Superior temporal gyrus (tissue), 1 donor: Measurements from ENCODE around the gene FOXP1.

ENCODE experiments used
- DNase-seq: peaks from one replicate; pipeline ENCODE4 v3.0.0-alpha.2; 2016; ENCODE audit errors: extremely low spot score

FOXP1 gene

DNA sequence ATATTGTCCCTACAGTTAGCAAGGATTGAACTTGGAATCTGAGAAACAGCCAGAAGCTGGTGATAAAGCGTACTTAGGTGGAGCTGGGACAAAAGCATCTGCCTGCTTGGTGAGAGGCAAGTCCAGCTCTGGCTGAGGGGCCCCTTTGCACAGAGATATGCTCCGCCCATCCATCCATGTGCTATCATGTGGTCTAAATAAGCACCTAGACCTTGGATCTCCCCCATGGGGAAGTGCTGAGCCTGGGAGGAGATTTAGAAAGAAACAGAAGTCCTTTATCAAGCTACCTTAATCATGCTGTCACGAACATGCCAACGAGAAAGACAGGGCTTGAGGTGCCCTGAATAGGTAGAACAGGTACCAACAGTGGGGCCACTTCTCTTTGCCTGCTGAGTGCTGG, 369.5 kb downstream of the FOXP1 start:
- DNase-seq = no peak

DNA sequence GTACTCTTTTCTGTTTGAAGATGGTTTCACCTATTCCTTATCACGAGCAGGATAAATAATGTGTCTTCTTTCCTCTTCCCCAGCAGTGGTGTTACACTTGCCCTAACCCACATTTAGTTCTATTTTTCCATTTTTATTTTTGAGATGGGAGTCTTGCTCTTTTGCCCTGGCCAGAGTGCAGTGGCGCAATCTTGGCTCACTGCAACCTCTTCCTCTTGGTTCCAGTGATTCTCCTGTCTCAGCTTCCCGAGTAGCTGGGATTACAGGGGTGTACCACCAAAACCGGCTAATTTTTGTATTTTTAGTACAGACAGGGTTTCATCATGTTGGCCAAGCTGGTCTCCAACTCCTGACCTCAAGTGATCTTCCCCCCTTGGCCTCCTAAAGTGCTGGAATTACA, 372.4 kb downstream of the FOXP1 start:
- no peak for DNase-seq

DNA sequence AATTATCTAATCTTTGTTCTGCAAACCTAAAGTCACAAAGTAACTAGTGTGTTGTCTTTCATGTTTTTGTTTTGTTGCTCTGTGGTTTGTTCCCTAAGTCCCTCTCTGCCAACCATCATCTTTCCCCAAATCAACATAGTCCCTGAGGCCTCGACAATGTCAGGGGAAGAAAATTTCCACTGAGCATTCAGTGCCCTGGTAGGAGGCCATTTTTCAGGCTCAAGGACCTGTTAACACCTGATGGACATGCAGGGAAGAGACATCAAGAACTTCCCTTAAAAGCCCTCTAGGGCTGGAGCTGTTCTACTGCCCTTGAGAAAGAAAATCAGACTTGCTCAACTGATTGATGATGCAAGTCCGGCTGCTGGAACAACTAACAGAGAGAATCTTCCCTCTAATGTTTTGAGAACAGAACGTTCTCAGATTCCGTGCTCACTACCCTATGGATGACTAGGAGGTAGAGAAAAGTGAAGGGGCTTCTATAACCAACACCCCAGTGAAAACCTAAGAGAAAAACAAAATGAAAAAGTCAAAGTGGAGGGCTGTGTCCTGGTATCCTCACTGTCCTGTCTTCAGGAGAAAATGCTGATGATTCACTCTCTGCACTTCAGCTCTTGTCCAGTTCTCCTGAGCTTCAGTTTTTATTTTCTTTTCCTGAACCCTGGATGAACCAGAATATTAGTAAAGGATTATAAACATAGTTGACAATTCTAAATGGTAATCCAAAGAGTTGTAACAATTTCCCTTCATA, 373.1 kb downstream of the FOXP1 start:
- DNase-seq = no peak

DNA sequence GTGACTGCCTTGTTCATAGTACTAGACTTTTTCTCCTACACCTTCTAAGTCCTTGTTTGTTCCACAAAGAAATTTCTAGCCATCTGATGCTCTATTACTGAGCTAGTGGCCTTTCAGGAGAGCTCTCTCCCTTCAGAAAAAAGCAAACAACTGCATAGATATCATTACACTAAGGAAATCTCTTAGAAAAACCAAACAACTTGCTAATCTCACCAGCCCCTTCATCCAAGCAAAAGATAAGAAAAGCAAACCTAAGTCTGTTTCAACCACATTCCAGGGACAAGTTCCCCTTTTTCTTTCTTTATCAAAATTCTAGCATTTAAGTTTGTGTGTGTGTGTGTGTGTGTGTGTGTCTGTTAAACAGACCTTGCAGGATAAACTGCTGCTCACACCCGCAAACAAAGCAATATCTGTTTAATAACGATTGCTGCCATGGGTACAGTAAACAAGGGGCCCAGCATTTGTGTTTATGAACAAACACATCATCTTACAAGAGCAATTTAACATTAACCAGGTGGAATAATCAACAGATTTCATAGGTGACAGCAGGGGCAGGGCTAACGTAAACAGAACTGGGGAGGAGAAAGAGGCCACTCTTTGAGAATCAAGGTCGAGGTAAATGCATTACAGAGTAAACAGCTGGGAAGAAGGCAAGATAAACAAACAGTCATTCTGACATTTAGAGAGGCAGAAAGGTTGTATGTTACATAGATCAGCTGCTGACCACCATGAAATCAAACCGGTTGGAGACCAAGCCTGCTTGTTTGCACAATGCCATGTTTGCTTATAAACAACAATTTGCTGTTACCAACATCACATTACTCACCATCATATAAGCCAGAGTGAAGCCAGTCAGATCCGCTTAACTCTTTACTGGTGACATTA, 375.1 kb downstream of the FOXP1 start:
- no peak for DNase-seq

DNA sequence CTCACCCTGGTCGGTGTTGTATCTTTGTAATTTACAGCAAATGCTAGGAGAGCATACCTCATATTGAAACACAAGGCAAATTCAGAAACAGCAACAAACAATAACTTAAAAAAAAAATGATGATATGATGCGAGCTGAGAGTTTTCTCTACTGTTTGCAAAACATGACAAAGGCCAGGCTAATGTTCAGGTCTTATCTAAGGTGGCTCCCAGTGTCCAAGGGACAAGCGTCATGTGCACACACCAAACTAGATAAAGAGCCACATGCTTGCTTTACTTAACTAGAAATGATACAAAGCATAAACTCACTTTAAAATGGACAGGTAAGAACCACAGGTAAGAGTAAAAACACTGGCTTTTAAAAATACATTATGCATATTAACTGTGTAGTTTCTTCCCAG, 375.9 kb downstream of the FOXP1 start:
- no peak for DNase-seq

DNA sequence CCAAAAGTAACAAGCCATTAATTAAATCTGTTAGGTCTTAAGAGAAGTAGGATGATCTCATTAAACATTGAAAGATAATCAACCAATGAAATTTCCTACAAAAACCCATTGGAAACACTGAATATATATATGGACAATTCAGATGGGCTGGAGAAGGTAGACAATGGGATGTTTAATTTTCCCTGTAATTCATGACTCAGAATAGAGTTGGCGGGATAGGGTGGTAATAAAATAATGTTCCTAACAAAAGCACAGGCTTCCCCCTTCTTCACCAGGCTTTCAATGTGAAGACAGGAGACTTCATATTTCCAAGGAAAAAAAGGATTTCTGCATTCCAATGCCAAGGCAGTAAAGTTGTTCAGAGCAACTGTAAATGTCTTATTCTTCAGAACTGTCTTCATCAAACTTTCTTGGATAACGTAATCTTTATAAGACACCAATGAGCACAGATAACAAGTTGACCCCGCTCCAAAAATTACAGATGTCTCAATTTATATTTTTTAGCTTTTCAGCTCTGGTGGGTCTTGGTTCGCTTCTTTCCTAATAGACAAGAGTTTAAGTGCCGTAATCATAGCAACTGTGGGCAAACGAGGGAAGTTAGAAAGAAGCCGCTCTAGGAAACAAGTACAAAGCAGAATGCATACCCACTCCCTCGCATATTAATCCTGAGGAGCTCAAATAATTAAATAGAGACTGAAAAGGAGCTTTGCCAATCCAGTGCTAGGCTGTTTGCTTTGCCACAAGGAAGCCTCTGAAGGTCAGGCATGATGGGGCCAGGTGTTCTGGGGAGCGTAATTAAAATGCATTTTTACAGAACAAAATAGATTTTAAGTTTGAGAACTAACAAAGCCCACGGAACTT, 377.0 kb downstream of the FOXP1 start:
- DNase-seq = no peak

DNA sequence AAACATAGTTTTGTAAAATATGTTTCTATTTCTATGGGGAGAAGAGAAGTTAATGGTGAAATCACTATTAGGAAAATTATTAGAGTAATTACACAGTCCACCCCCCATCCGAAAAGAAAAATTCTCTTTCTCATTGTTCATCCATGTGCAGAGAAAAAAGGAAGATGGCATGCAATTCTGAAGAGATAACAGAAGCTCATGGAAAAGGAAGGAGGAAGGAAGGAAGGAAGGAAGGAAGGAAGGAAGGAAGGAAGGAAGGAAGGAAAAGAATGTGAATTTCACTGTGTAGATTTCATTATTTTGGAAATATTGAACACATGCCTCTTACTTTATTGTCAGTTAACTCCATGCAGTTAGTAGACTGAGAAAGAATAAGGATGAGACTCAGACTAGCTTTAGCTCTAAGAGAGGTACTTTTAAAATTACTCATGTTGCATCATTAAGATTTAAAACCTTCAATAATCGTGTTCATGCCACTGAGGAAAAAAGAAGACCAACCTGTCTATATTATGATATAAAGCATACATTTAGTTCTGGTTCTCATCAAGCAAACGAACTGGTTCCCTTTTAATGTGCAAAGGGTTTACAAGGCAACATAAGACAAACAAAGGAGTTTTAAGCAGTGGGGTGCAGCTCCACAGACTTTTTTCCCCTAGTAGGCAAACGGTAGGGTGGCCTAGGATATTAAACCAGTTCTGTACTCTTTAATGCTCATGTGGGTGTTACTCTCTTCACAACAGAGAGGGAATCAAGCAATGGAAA, 379.6 kb downstream of the FOXP1 start:
- no peak for DNase-seq

DNA sequence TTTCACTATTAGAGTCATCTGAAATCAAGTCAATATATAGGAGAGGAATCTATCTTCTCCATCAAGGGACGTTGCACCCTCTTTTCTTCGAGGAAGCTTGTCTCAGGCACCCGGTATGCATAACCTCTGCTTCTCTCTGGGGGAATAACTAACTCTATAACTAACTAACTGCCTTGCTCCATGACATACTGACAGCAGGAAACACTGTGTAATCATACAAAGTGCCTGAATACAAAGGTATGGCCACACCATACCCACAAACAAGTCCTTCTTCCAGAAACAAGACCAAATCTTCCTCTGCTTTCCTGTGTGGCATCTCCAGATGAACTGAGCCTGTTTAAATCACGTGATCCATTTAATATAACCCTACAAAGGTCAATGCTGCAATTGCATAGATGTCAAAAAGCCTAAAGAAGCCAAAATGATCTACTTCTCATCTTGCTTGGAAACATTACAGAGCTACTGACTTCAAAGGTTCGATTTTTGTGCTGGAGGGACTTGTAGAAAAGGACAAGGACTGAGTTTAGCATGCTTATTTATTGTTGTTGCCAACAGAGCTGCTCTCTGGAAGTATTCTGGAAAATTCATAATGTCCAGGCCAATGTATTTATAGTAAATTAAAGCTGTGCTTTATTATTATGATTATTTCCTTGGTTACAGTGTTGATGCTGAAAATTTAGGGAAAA, 380.5 kb downstream of the FOXP1 start:
- no peak for DNase-seq

DNA sequence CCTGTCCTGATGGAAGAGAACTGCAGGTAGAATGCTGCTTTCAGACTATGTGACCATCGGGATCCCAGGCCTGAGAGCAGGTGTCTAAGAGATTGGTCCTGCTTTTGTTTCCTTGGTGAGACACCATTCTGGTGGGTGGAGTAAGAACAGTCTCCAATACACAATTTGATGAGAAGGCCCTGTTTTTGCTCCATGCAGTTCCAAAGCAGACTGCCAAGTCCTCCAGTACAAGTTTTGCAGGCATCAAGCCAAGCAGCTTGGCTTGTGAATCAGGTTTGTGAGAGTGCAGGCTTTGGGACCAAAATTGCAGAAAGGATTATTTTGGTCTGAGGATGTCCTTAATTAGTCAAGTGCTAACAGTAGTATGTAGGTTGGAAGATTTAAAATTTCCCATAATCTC, 381.6 kb downstream of the FOXP1 start:
- DNase-seq = peak; percentile 83

DNA sequence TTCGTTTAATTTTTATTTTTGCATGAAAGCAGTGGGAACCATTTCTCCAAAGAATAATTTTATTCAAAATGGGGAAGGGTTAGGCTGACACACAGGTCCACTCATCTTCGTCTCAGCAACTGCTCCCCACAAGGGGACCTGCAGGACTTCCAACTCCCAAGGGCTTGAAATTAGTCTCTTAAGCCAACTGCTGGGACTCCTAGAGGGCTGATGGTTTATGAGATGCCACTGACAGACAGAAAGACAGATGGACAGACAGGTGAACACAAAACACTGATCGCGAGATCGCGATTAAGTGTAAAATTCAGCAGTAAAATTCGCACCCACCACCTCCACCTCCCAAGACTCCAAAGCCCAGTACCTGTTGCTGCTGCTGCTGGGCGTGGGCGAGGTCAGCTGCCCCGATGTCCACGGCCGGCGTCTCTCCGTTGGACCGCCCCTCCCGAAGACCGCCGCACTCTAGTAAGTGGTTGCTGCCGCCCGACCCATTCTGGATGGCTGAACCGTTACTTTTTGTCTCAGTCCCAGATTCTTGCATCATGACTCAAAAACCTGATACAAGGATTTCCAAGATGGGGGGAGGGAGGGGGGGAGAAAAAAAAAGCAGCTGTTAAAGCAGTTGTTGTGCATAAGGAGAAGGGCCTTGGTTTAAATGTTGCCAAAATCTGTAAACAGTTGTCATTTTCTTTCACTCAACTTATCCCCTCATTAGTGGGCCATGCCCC, 385.5 kb downstream of the FOXP1 start:
- DNase-seq = no peak

DNA sequence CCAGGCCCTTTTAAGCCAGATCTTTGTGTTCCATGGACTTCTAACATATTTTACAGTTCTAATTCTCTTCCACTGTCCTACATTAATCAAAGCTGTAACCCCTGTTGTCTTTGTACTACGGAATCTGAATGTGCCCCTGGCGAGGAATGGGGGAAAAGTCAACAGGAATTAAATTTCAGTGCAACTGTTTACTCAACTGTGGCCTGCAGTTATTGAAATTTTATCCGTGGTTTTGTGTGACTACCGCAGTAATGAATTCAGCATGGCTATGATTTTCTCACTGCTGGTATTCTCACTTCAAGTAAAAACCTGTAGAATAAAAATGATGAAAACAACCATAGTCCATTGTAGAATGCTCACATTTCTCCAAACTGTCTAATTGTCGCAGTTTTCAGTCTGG, 388.0 kb downstream of the FOXP1 start:
- DNase-seq = no peak

DNA sequence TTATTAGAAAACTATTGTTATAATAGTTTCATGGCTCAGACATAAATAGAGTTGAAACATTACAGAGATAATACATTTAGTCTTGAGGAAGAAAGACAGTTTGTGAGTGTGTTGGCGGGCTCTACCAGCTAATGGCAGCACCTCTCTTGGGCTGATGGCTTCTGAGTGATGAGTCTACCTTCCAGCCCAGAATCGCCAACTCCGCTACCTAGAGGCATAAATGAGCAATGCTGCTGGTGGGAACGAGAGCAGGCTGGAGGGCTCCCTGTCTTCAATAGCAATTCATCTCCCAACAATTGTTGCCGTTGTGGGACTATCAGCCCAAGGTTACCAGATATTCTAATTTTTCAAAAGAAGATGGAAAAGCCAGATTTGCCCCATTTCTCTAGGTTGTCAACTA, 388.7 kb downstream of the FOXP1 start:
- DNase-seq = no peak

DNA sequence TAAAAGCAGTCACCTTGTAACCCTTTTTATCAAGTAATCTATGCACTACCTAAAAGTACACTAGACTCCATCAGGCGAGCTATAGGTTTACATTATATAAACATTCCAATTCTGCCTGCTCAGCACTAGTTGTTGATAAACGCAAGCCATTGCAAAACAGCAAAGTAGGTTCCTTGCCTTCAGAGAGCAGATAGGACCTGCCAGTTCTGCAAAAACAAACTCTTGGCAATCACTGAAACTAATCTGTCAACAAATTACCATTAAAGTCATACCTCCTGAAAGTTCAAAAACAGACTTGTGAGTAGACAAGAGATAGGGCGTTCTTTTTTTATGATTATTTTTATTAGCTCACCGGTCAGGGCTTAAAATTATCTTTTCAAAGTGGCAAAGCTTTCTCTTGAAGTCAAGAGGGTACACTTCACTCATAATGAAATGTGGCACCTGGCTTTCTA, 392.5 kb downstream of the FOXP1 start:
- no peak for DNase-seq

DNA sequence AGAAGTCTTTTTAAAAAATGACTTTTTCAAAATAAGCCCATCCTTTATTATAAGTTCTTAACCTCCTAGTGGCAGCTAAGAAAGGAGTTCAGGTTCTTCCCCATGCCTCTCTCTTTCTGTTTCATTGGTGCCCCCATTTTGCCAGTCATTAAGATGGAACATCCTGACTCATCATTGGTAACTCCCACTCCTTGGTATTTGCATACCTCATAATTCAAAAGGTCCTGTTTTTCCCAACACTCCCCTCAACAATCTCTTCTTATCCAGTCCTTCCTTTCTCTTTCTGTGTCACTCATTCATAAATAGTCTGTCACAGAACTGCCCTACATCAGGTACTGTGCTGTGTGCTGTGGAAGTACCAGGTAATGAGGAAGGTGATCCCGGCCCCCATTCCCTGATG, 394.0 kb downstream of the FOXP1 start:
- no peak for DNase-seq

DNA sequence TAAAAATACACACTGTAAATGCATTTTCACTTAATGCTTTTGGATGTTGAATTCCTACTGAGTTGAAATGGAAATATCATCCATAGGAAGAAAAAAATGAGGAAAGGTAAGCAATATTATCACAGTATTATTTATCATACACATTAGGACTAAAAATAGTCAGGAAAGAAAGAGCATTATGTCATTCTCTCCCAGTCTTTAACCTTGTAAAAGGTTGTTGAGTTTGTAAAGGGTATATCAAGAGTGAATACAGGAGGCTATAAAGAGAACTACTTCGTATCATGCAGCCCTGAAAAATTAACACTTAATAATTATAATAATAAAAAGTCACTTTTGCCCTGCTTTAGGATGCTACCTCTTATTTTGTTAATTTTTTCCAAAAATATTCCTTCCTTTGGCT, 395.8 kb downstream of the FOXP1 start:
- no peak for DNase-seq

DNA sequence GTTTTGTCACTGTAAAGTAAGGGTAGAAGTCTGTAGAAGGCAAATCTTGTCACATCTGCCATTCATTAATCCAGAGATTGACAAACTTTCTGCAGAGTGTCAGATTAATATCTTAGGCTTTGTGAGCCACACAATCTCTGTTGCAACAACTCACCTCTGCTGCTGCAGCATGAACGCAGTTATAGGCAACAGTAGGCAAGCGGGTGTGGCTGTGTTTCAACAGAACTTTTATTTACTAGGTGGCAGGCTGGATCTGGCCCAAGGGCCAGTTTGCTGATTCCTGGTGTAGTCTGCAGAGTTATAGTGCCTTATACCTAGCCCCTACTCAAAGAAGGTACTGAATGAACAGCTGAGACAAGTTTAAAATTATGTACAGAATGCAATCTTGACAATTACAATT, 396.7 kb downstream of the FOXP1 start:
- DNase-seq = no peak

DNA sequence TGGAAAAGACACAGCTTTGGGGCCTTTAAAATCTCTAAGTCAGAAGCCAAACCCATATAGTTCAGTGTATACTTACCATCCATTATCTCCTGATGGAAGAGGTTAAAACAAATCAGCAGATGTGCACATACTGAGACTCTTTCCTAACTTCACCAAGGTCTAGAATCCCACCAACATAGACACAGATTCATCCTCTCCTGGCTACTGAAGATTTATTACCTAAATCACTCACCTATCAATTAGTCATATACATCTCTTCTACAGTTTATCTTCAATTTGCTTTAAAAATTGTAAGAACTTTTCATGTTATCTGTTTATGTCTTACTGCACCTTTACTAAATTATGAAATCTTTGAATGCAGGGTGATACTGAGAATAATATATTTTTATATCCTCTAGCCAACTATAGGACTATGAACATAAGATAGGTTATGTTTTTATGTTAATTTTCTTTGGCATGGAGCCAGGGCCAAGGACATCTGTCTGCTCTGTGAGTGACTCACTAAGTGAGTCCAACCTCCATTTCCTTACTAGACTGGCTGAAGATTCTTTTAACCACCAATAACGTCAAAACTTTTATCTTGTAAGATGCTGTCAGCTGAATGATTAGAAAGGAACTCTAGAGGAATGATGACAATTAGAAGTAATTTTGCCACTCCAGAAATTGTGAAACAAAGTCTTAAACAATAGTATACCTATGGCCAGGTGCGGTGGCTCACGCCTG, 397.6 kb downstream of the FOXP1 start:
- no peak for DNase-seq

DNA sequence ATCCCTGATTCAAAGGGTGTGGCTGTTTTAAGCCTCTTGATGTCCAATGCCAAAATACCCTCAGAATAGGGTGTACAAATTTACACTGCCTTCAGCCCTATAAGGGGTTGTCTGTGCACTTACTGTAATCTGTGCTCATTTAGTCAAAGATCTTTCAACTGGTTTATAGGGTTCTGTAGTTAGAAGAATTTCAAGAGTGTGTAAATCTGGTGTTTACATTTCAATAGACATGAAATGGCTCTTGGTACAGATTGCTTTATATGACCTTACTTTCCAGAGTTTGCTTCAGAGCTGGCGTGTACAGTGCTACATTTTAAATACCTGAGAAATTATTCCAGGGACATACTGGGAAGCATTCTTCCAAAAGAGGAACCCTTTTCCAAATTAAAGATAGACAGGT, 399.3 kb downstream of the FOXP1 start:
- no peak for DNase-seq

DNA sequence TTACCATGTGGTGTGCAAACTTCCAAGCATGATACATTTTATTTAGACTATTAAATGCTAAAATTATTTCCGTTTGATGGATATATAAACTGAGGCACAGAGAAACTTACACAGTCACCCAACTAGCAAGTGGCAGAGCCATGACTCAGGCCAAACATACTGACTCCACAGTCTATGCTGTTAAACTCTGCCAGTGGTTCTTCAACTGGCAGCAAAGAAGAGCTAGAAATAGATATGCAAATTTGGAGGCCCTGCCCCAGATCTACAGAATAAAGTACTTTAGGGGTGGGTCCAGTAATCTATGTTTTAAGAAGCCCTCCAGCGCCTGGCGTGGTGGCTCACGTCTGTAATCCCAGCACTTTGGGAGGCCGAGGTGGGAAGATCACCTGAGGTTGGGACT, 400.0 kb downstream of the FOXP1 start:
- DNase-seq = no peak

DNA sequence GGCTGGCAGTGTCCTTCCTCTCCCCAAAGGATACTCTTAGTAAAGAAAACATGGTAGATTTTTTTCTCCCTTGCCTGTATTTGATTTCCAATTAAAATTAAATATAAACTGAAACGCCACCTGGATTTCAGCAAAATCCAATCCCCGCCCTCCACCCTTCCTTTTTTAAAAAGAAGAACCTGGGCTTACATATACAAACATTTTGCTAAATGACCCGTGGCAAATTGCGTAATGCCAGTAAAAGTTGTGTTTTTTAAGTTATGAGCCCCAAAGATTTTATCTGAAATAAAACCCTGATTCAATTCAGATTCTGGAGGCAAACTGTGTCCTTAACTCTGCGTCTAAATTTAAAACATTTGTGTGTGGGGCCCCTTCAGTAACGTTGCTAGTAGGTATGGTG, 403.0 kb downstream of the FOXP1 start:
- DNase-seq = no peak
